ENCODE results near the gene PDE11A. TPM values are rescaled to one million over a fixed set of nuclear protein-coding genes. Genes with fewer than 3 reads are reported as not detected.

Gene PDE11A
- total RNA-seq, 4 donors from 2014 or later, result 0.11 to 1.2 (median 0.26) TPM

DNA sequence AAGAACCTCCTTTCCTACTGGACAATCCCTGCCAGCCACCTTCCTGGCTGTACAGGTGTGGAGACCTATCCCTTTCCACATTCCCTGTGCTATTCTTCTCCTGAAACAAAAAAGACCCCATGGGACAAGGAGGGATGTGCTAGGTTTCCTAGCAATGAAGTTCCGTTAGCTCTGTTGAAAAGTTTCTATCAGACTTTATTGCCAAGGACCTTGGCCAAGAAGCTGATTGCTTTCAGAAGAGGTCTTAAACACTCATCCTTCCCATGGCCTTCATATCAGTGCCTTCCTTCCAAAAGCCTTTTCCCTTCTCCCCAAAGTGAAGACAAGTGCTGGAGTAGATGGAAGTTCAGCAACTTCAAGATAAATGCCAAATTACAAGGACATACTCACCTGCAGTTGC lies 485.2 kb downstream of the PDE11A start:
- no peak overlapping the region for H3K4me3 ChIP-seq (ENCODE audit: low read depth, poor library complexity, severe bottlenecking)
- WGBS, 2 donors, result 78 to 80% methylated on average over 1 of the region's 1 CpG
- TF ChIP-seq CTCF (IDR thresholded peaks at IDR 0.05) (no peak), POLR2A (IDR thresholded peaks at IDR 0.05) (no peak)
- no peak for DNase-seq (ENCODE audit: low spot score in 2 of 2)
- intact Hi-C loops (cut with DNase I; ENCODE audit: low total_unique reads), result no loop called here

DNA sequence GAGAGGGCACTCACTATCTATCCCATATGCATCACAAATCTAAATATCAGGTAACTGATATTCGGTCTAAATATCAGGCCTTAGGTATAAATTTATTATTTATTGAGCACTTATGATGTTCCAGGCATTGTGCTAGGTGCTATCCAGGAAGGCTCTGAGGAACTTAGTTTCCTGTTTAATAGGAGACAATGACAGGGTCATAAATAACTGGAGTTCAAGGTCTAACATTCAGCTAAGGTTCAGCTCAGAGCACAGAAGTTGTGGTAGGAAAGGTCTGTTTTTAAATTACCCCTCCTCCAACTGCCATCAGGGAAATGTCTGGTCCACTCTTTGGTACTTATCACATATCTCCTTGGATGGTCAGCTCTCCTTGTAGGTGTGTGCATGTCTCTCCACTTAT lies 486.4 kb downstream of the PDE11A start:
- no peak for DNase-seq (ENCODE audit: low spot score in 2 of 2)
- TF ChIP-seq POLR2A (IDR thresholded peaks at IDR 0.05), result no peak
- no peak for TF ChIP-seq CTCF (IDR thresholded peaks at IDR 0.05)
- intact Hi-C loops (cut with DNase I; ENCODE audit: low total_unique reads), result no loop called here
- WGBS, 2 donors, result 81 to 83% methylated on average over 1 of the region's 1 CpG
- no peak overlapping the region for H3K4me3 ChIP-seq (ENCODE audit: low read depth, poor library complexity, severe bottlenecking)

DNA sequence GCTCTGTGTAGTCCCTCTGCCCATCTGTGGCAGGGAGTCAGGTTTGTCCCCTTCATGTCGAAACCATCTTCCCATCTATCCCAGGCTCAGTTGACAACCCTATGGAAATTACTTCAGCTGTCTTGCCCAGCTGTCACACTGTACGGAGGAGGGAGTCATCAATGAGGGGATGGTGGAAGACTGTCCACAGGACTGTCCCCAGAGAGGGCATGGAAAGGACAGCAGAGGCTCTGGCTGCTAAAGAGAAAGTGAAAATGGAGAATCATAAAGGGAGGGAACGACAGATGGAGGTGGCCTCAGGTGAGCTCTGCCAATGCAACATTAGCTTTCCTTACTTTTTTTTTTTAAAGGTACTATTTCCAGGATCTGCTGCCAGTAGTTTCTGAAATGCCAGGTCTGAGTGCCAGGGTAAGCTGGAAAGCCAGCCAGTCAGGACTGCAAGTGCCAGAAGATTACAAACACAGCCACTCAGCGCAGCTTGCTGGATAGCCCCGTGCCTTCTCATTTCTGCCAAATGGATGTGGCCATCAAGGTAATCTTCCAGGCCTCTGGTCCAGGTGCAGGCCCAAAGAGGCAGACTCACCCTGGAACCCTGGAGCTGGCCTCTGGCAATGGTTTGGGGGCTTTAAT lies 487.2 kb downstream of the PDE11A start:
- WGBS, 2 donors, result 60 to 62% methylated on average over 5 of the region's 5 CpGs
- no peak overlapping the region for H3K4me3 ChIP-seq (ENCODE audit: low read depth, poor library complexity, severe bottlenecking)
- intact Hi-C loops (cut with DNase I; ENCODE audit: low total_unique reads), result no loop called here
- TF ChIP-seq CTCF (IDR thresholded peaks at IDR 0.05) (no peak), POLR2A (IDR thresholded peaks at IDR 0.05) (no peak)
- peak in 1 of 2 donors; percentile 20 for DNase-seq (ENCODE audit: low spot score in 2 of 2)

GRCh38 chr2:177584030-177584692 lies 488.4 kb downstream of the PDE11A start:
- TF ChIP-seq CTCF (IDR thresholded peaks at IDR 0.05), result no peak
- TF ChIP-seq POLR2A (IDR thresholded peaks at IDR 0.05), result no peak
- H3K4me3 ChIP-seq (ENCODE audit: low read depth, poor library complexity, severe bottlenecking), result no peak overlapping the region
- DNase-seq (ENCODE audit: low spot score in 2 of 2), result no peak
- intact Hi-C loops (cut with DNase I; ENCODE audit: low total_unique reads), result no loop called here
- WGBS, 2 donors, result 91 to 98% methylated on average over 5 to 6 of the region's 6 CpGs

- 86 to 100% methylated on average over 1 of the region's 1 CpG for WGBS, 2 donors
- TF ChIP-seq CTCF (IDR thresholded peaks at IDR 0.05) (no peak), POLR2A (IDR thresholded peaks at IDR 0.05) (no peak)
Measured at GRCh38 chr2:177582000-177582399, 490.6 kb downstream of the PDE11A start.

More at GRCh38 chr2:177582000-177582399, 490.6 kb downstream of the PDE11A start:
- H3K4me3 ChIP-seq (ENCODE audit: low read depth, poor library complexity, severe bottlenecking), result no peak overlapping the region
- no peak for DNase-seq (ENCODE audit: low spot score in 2 of 2)
- intact Hi-C loops (cut with DNase I; ENCODE audit: low total_unique reads), result no loop called here

Data from lower leg skin (tissue), 4 donors.